Neural cell (in vitro differentiated cells): Measurements from ENCODE around the gene ANGPTL8. TPM values are rescaled to one million over a fixed set of nuclear protein-coding genes. Genes with fewer than 3 reads are reported as not detected.

ENCODE experiments used
- H2AFZ ChIP-seq: fragments of 200-600, 300-800 bp; sonication (generic), shearing (Covaris generic); 2 replicates; pipeline ENCODE4 v1.6.0; 2014; ENCODE audit warnings: low read depth, mild to moderate bottlenecking, antibody characterized with exemption, low read length, moderate library complexity
- H3F3A ChIP-seq: fragments of 200-600 bp; shearing (Covaris generic); 2 replicates; pipeline ENCODE4 v1.6.1; 2016; ENCODE audit warnings: mild to moderate bottlenecking, moderate library complexity, mixed read lengths, antibody characterized with exemption, low read length; ENCODE audit not compliant: insufficient read depth, poor library complexity, severe bottlenecking
- H3K27ac ChIP-seq: fragments of 200-600, 300-800 bp; sonication (generic), shearing (Covaris generic); 2 replicates; pipeline ENCODE4 v1.5.1; 2014; ENCODE audit warnings: mild to moderate bottlenecking, low read length, moderate library complexity
- H3K27me3 ChIP-seq: fragments of 300-800, 200-600 bp; sonication (generic), shearing (Covaris generic); 2 replicates; pipeline ENCODE4 v1.6.0; 2014; ENCODE audit warnings: mild to moderate bottlenecking, low read depth, low read length, moderate library complexity; ENCODE audit not compliant: insufficient read depth
- H3K36me3 ChIP-seq: fragments of 300-800, 200-600 bp; sonication (generic), shearing (Covaris generic); 2 replicates; pipeline ENCODE4 v1.5.1; 2014; ENCODE audit warnings: mild to moderate bottlenecking, antibody characterized with exemption, low read length, moderate library complexity; ENCODE audit not compliant: insufficient read depth
- H3K4me2 ChIP-seq: fragments of 300-800, 200-600 bp; sonication (generic), shearing (Covaris generic); 2 replicates; pipeline ENCODE4 v1.6.0; 2014; ENCODE audit warnings: mild to moderate bottlenecking, low read length
- H3K4me3 ChIP-seq: fragments of 300-800, 200-600 bp; sonication (generic), shearing (Covaris generic); 2 replicates; pipeline ENCODE4 v1.5.1; 2014; ENCODE audit warnings: mild to moderate bottlenecking, low read length, moderate library complexity
- H3K79me2 ChIP-seq: fragments of 200-600 bp; shearing (Covaris generic); replicated peaks from 2 replicates; pipeline ENCODE4 v1.6.0; 2014; ENCODE audit warnings: mild to moderate bottlenecking, low read length, moderate library complexity; ENCODE audit not compliant: insufficient read depth
- H3K9ac ChIP-seq: fragments of 300-800, 200-600 bp; sonication (generic), shearing (Covaris generic); 2 replicates; pipeline ENCODE4 v1.6.1; 2016; ENCODE audit warnings: mild to moderate bottlenecking, low read length, mixed read lengths
- H3K9me2 ChIP-seq: fragments of 200-600 bp; shearing (Covaris generic); 2 replicates; pipeline ENCODE4 v1.6.1; 2016; ENCODE audit warnings: mild to moderate bottlenecking, low read length, mixed read lengths; ENCODE audit not compliant: insufficient read depth
- H3K9me3 ChIP-seq: fragments of 200-600, 300-800 bp; sonication (generic), shearing (Covaris generic); 2 replicates; pipeline ENCODE4 v1.6.1; 2016; ENCODE audit warnings: mild to moderate bottlenecking, mixed run types, low read length, moderate library complexity, mixed read lengths
- H4K20me1 ChIP-seq: fragments of 200-600 bp; shearing (Covaris generic); 2 replicates; pipeline ENCODE4 v1.6.1; 2016; ENCODE audit warnings: mild to moderate bottlenecking, mixed run types; ENCODE audit not compliant: insufficient read depth
- EP300 ChIP-seq: fragments of 450-650 bp; conservative IDR thresholded peaks from 2 replicates; pipeline ENCODE4 v1.6.1; 2014; ENCODE audit warnings: antibody characterized with exemption, mild to moderate bottlenecking, moderate library complexity; ENCODE audit not compliant: poor library complexity, severe bottlenecking
- EZH2 ChIP-seq: fragments of 200-600, 300-800 bp; shearing (Covaris generic), sonication (generic); IDR thresholded peaks from 2 replicates; pipeline ENCODE4 v1.6.1; 2014; ENCODE audit warnings: antibody characterized with exemption, low read length, borderline replicate concordance, mild to moderate bottlenecking; ENCODE audit not compliant: insufficient read depth, poor library complexity, severe bottlenecking
- MXI1 ChIP-seq: fragments of 450-650 bp; conservative IDR thresholded peaks from 2 replicates; pipeline ENCODE4 v1.6.1; 2014; ENCODE audit warnings: antibody characterized with exemption, mild to moderate bottlenecking; ENCODE audit not compliant: poor library complexity, severe bottlenecking
- POLR2AphosphoS5 ChIP-seq: IDR thresholded peaks from 2 replicates; pipeline ENCODE4 v1.6.1; 2012
- RAD21 ChIP-seq: fragments of 450-650 bp; conservative IDR thresholded peaks from 2 replicates; pipeline ENCODE4 v1.6.1; 2014; ENCODE audit warnings: antibody characterized with exemption, mild to moderate bottlenecking, moderate library complexity
- SMC3 ChIP-seq: fragments of 450-650 bp; conservative IDR thresholded peaks from 2 replicates; pipeline ENCODE4 v1.6.1; 2014; ENCODE audit warnings: antibody characterized with exemption, mild to moderate bottlenecking, moderate library complexity; ENCODE audit not compliant: poor library complexity
- TAF1 ChIP-seq: IDR thresholded peaks from 2 replicates; pipeline ENCODE4 v1.6.1; 2012; ENCODE audit warnings: low read depth
- polyA plus RNA-seq: library from polyadenylated mRNA; depleted of rRNA; stranded (reverse); fragments of >200 nt; gene quantifications from 2 replicates; pipeline ENCODE4 v1.2.3, GENCODE V29; 2014
- TF ChIP-seq, protein P1 (sequence below): fragments of 450-650 bp; IDR thresholded peaks from 2 replicates; pipeline ENCODE4 v1.5.1; 2014; ENCODE audit warnings: antibody characterized with exemption, mild to moderate bottlenecking, moderate library complexity; ENCODE audit not compliant: poor library complexity, severe bottlenecking
- TF ChIP-seq, protein P2 (sequence below): IDR thresholded peaks from 2 replicates; pipeline ENCODE4 v1.6.1; 2012; ENCODE audit warnings: borderline replicate concordance

ANGPTL8 gene
- polyA plus RNA-seq, 1 donor from 2014 or later: not detected

DNA sequence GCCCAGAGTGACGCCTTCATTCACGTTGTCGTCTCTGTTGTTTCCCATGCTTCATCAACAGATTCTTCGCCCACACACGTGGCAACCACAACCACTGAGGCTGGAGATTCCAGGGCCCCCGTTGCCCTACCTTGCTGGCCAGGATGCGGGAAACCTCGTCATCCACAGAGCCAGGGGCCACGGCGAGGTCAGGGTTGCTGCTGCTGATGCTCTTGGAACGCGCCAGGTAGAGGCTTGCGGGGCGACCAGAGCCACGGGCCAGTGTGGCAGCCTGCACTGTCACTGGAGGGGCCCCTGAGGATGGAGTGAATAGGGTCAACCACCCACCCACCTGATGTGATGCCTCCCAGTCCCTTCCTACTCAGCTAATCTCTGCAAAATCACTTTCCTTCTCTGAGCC, 6.3 kb upstream of the ANGPTL8 start:
- Histone ChIP-seq H3K4me2 (no peak overlapping the region), H2AFZ (no peak overlapping the region), H3K27ac (no peak overlapping the region), H3K9me3 (no peaks in the 10 kb centered on the region), H4K20me1 (no peaks in the 10 kb centered on the region), H3K79me2 (no peaks in the 10 kb centered on the region), H3K36me3 (no peaks in the 10 kb centered on the region), H3K4me3 (no peak overlapping the region), H3K9me2 (no peaks in the 10 kb centered on the region), H3K27me3 (no peaks in the 10 kb centered on the region), H3F3A (no peaks in the 10 kb centered on the region), H3K9ac (no peak overlapping the region)
- TF ChIP-seq EZH2 (no peak), POLR2AphosphoS5 (no peak), EP300 (no peak), MXI1 (no peak), TAF1 (no peak), SMC3 (no peak), RAD21 (no peak)
- TF ChIP-seq, protein P1, sequence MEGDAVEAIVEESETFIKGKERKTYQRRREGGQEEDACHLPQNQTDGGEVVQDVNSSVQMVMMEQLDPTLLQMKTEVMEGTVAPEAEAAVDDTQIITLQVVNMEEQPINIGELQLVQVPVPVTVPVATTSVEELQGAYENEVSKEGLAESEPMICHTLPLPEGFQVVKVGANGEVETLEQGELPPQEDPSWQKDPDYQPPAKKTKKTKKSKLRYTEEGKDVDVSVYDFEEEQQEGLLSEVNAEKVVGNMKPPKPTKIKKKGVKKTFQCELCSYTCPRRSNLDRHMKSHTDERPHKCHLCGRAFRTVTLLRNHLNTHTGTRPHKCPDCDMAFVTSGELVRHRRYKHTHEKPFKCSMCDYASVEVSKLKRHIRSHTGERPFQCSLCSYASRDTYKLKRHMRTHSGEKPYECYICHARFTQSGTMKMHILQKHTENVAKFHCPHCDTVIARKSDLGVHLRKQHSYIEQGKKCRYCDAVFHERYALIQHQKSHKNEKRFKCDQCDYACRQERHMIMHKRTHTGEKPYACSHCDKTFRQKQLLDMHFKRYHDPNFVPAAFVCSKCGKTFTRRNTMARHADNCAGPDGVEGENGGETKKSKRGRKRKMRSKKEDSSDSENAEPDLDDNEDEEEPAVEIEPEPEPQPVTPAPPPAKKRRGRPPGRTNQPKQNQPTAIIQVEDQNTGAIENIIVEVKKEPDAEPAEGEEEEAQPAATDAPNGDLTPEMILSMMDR: no peak
- TF ChIP-seq, protein P2, sequence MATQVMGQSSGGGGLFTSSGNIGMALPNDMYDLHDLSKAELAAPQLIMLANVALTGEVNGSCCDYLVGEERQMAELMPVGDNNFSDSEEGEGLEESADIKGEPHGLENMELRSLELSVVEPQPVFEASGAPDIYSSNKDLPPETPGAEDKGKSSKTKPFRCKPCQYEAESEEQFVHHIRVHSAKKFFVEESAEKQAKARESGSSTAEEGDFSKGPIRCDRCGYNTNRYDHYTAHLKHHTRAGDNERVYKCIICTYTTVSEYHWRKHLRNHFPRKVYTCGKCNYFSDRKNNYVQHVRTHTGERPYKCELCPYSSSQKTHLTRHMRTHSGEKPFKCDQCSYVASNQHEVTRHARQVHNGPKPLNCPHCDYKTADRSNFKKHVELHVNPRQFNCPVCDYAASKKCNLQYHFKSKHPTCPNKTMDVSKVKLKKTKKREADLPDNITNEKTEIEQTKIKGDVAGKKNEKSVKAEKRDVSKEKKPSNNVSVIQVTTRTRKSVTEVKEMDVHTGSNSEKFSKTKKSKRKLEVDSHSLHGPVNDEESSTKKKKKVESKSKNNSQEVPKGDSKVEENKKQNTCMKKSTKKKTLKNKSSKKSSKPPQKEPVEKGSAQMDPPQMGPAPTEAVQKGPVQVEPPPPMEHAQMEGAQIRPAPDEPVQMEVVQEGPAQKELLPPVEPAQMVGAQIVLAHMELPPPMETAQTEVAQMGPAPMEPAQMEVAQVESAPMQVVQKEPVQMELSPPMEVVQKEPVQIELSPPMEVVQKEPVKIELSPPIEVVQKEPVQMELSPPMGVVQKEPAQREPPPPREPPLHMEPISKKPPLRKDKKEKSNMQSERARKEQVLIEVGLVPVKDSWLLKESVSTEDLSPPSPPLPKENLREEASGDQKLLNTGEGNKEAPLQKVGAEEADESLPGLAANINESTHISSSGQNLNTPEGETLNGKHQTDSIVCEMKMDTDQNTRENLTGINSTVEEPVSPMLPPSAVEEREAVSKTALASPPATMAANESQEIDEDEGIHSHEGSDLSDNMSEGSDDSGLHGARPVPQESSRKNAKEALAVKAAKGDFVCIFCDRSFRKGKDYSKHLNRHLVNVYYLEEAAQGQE: no peak

DNA sequence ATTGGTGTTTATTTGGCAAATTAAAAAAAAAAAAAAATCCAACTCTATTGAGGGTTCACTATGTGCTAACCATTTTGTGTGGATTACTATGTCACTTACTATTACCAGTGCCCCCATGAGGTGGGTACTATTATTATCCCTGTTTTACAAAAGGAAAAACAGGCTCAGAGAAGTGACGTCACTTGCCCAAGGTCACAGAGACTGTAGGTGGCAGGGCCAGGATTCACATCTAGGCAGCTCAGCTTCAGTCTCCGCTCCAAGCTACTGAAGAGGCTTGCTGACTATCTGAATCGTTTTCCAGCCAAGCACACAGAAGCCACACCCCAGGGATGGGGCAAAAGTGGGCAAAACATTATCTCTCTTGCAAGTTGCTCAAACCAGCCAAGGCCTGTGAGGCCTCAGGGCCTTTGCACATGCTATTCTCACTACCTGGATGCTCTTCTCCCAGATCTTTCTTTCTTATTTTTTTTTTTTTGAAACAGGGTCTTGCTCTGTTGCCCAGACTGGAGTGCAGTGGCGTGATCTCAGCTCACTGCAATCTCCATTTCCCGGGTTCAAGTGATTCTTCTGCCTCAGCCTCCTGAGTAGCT, 4.8 kb upstream of the ANGPTL8 start:
- no peak for TF ChIP-seq RAD21
- TF ChIP-seq EZH2: no peak
- TF ChIP-seq, protein P2: no peak
- no peak for TF ChIP-seq SMC3
- TF ChIP-seq MXI1: no peak
- no peak for TF ChIP-seq EP300
- TF ChIP-seq POLR2AphosphoS5: no peak
- TF ChIP-seq TAF1: no peak
- TF ChIP-seq, protein P1: no peak
- Histone ChIP-seq H3K4me3 (no peak overlapping the region), H3K79me2 (no peaks in the 10 kb centered on the region), H4K20me1 (no peaks in the 10 kb centered on the region), H3K27me3 (no peaks in the 10 kb centered on the region), H3K9ac (no peak overlapping the region), H3K4me2 (no peak overlapping the region), H3K9me3 (no peaks in the 10 kb centered on the region), H3K27ac (no peak overlapping the region), H3F3A (no peaks in the 10 kb centered on the region), H2AFZ (no peak overlapping the region), H3K9me2 (no peaks in the 10 kb centered on the region), H3K36me3 (no peaks in the 10 kb centered on the region)
